AG09309 (cell line): ENCODE measurements around the gene CENPQ.

ENCODE experiments used
- DNase-seq: peaks from one replicate; pipeline ENCODE4 v3.0.0-alpha.2; 2010; ENCODE audit warnings: low read depth
- H3K4me3 ChIP-seq: 2 replicates; pipeline ENCODE4 v1.5.1; 2011; ENCODE audit warnings: mild to moderate bottlenecking, low read depth, low read length, moderate library complexity; ENCODE audit not compliant: control insufficient read depth
- CTCF ChIP-seq: IDR thresholded peaks from 2 replicates; pipeline ENCODE4 v1.5.1; 2011; ENCODE audit warnings: mild to moderate bottlenecking, low read depth, low read length, inconsistent platforms; ENCODE audit not compliant: insufficient read depth, control insufficient read depth; ENCODE audit errors: missing control alignments

Gene CENPQ

GRCh38 chr6:49524541-49524940 is 61.4 kb downstream of the CENPQ start:
- DNase-seq: no peak

GRCh38 chr6:49526598-49526997 is 63.4 kb downstream of the CENPQ start:
- TF ChIP-seq CTCF: no peak
- DNase-seq: no peak
- no peak overlapping the region for H3K4me3 ChIP-seq

More at GRCh38 chr6:49524541-49524940, 61.4 kb downstream of the CENPQ start:
- H3K4me3 ChIP-seq: no peak overlapping the region
- TF ChIP-seq CTCF: no peak

- no peak for DNase-seq
- no peak overlapping the region for H3K4me3 ChIP-seq
- TF ChIP-seq CTCF: no peak
Observed at GRCh38 chr6:49527320-49527719, 64.2 kb downstream of the CENPQ start.

- no peak for TF ChIP-seq CTCF
- DNase-seq: no peak
Observed at GRCh38 chr6:49528571-49528970, 65.4 kb downstream of the CENPQ start.

GRCh38 chr6:49530141-49530776 is 67.1 kb downstream of the CENPQ start:
- no peak for DNase-seq
- no peak overlapping the region for H3K4me3 ChIP-seq
- no peak for TF ChIP-seq CTCF

More at GRCh38 chr6:49528571-49528970, 65.4 kb downstream of the CENPQ start:
- H3K4me3 ChIP-seq: no peak overlapping the region

GRCh38 chr6:49531774-49532569 is 68.8 kb downstream of the CENPQ start:
- H3K4me3 ChIP-seq: no peak overlapping the region
- peak; percentile 59 for TF ChIP-seq CTCF
- DNase-seq: no peak
